ENCODE measurements around the gene PDE1C. TPM values are rescaled to one million over a fixed set of nuclear protein-coding genes. Genes with fewer than 3 reads are reported as not detected.

PDE1C gene
- total RNA-seq, 3 donors from 2014 or later (not counting 1 experiment from before 2014, with no cell fraction given) = not detected

- Histone ChIP-seq H3K27me3 (ENCODE audit: control insufficient read depth, insufficient read depth, low read length) (no peaks in the 10 kb centered on the region), H3K36me3 (ENCODE audit: control insufficient read depth, insufficient read depth, low read length) (no peaks in the 10 kb centered on the region), H3K4me1 (ENCODE audit: control insufficient read depth, insufficient read depth, low read length) (no peaks in the 10 kb centered on the region), H3K9me3 (ENCODE audit: control insufficient read depth, insufficient read depth, low read length) (no peaks in the 10 kb centered on the region), H3K27ac (ENCODE audit: low read length) (no peak overlapping the region), H3K4me3 (ENCODE audit: low read length) (no peak overlapping the region)
- DNase-seq = no peak
- Mint-ChIP-seq H3K4me1 (no peaks in the 10 kb centered on the region), H3K9me3 (peaks cover 2% of the 10 kb centered on the region in 2 donors), H3K36me3 (no peaks in the 10 kb centered on the region), H3K27ac (no peak overlapping the region), H3K27me3 (ENCODE audit: low read depth in 2 of 2) (peaks cover 0 to 3% of the 10 kb centered on the region in 2 donors), H3K4me3 (no peak overlapping the region)
- ATAC-seq = no peak
- intact Hi-C loops (cut with micrococcal nuclease) = no loop called here
- no peak for TF ChIP-seq CTCF (IDR thresholded peaks at IDR 0.05)
Measured at GRCh38 chr7:31938650-31939049, 131.6 kb downstream of the PDE1C start.

GRCh38 chr7:31937982-31938381, 132.2 kb downstream of the PDE1C start:
- TF ChIP-seq CTCF (IDR thresholded peaks at IDR 0.05) = no peak
- DNase-seq (no peak), ATAC-seq (no peak)
- intact Hi-C loops (cut with micrococcal nuclease) = no loop called here
- Mint-ChIP-seq H3K36me3 (no peaks in the 10 kb centered on the region), H3K4me3 (no peak overlapping the region), H3K27me3 (ENCODE audit: low read depth in 2 of 2) (peaks cover 0 to 3% of the 10 kb centered on the region in 2 donors), H3K4me1 (no peaks in the 10 kb centered on the region), H3K9me3 (peaks cover 2% of the 10 kb centered on the region in 2 donors), H3K27ac (no peak overlapping the region)
- no peak overlapping the region for H3K27ac ChIP-seq (ENCODE audit: low read length)
- H3K4me1 ChIP-seq (ENCODE audit: control insufficient read depth, insufficient read depth, low read length) = no peaks in the 10 kb centered on the region
- no peaks in the 10 kb centered on the region for H3K9me3 ChIP-seq (ENCODE audit: control insufficient read depth, insufficient read depth, low read length)
- H3K27me3 ChIP-seq (ENCODE audit: control insufficient read depth, insufficient read depth, low read length) = no peaks in the 10 kb centered on the region
- H3K36me3 ChIP-seq (ENCODE audit: control insufficient read depth, insufficient read depth, low read length) = no peaks in the 10 kb centered on the region
- no peak overlapping the region for H3K4me3 ChIP-seq (ENCODE audit: low read length)

- 90% methylated on average over 10 of the region's 10 CpGs for WGBS (ENCODE audit: insufficient coverage)
- DNase-seq = no peak
- no peak for ATAC-seq
- no peak overlapping the region for H3K4me3 ChIP-seq (ENCODE audit: low read length)
- no peak overlapping the region for H3K4me3 Mint-ChIP-seq
- H3K27ac ChIP-seq (ENCODE audit: low read length) = no peak overlapping the region
- H3K9me3 Mint-ChIP-seq = peaks cover 2% of the 10 kb centered on the region in 2 donors
- peaks cover 0 to 3% of the 10 kb centered on the region in 2 donors for H3K27me3 Mint-ChIP-seq (ENCODE audit: low read depth in 2 of 2)
- TF ChIP-seq CTCF (IDR thresholded peaks at IDR 0.05) = no peak
- no peaks in the 10 kb centered on the region for H3K27me3 ChIP-seq (ENCODE audit: control insufficient read depth, insufficient read depth, low read length)
- H3K4me1 ChIP-seq (ENCODE audit: control insufficient read depth, insufficient read depth, low read length) = no peaks in the 10 kb centered on the region
- intact Hi-C loops (cut with micrococcal nuclease) = no loop called here
- no peaks in the 10 kb centered on the region for H3K4me1 Mint-ChIP-seq
- H3K36me3 ChIP-seq (ENCODE audit: control insufficient read depth, insufficient read depth, low read length) = no peaks in the 10 kb centered on the region
- no peak overlapping the region for H3K27ac Mint-ChIP-seq
- H3K36me3 Mint-ChIP-seq = no peaks in the 10 kb centered on the region
- H3K9me3 ChIP-seq (ENCODE audit: control insufficient read depth, insufficient read depth, low read length) = no peaks in the 10 kb centered on the region
Measured at GRCh38 chr7:31935124-31936054, 134.8 kb downstream of the PDE1C start.

Data from natural killer cell (primary cell).